Activated naive CD4-positive, alpha-beta T cell treated with anti-CD3 and anti-CD28 coated beads, Interleukin-2, amount 50 U/mL, for 72 hours (primary cell): Measurements from ENCODE around the gene WIPF3. TPM values are rescaled to one million over a fixed set of nuclear protein-coding genes. Genes with fewer than 3 reads are reported as not detected.

Experiments used
- ATAC-seq, 2 donors: fragments of 150-1000 bp; cut with Tn5 transposase; 2 replicates each; pipeline ENCODE4 v1.10.0; 2021; ENCODE audit warnings: mild to moderate bottlenecking in 2 of 2, moderate library complexity in 2 of 2
- DNase-seq, 2 donors: peaks; one replicate each; pipeline ENCODE4 v3.0.0; 2021 to 2022; ENCODE audit warnings: low spot score in 2 of 2
- H3K27ac Mint-ChIP-seq, 2 donors: one replicate each; pipeline ENCODE4 v1.8.0; 2022; ENCODE audit warnings: mild to moderate bottlenecking in 2 of 2, mixed read lengths in 2 of 2
- H3K36me3 Mint-ChIP-seq, 2 donors: one replicate each; pipeline ENCODE4 v1.8.0; 2022; ENCODE audit warnings: mixed read lengths in 2 of 2
- H3K9me3 Mint-ChIP-seq, 2 donors: one replicate each; pipeline ENCODE4 v1.8.0; 2022; ENCODE audit warnings: mixed read lengths in 2 of 2
- total RNA-seq, 2 donors: library from RNA; stranded (reverse); gene quantifications; one replicate each; pipeline ENCODE4 v1.2.3, GENCODE V29; 2022

Gene WIPF3
- total RNA-seq, 2 donors from 2014 or later, result not detected

GRCh38 chr7:29906200-29907022, 100.1 kb downstream of the WIPF3 start:
- no peak for ATAC-seq

GRCh38 chr7:29914180-29914579, 107.9 kb downstream of the WIPF3 start:
- no peak for ATAC-seq
- no peak for DNase-seq
- Mint-ChIP-seq H3K36me3 (no peaks in the 10 kb centered on the region), H3K27ac (no peak overlapping the region), H3K9me3 (no peaks in the 10 kb centered on the region)

More at GRCh38 chr7:29906200-29907022, 100.1 kb downstream of the WIPF3 start:
- Mint-ChIP-seq H3K9me3 (peaks cover 17 to 21% of the 10 kb centered on the region in 2 donors), H3K27ac (no peak overlapping the region), H3K36me3 (peaks cover 20 to 22% of the 10 kb centered on the region in 2 donors)
- no peak for DNase-seq

GRCh38 chr7:29915481-29916215, 109.3 kb downstream of the WIPF3 start:
- Mint-ChIP-seq H3K36me3 (no peaks in the 10 kb centered on the region), H3K27ac (no peak overlapping the region), H3K9me3 (no peaks in the 10 kb centered on the region)
- ATAC-seq (no peak), DNase-seq (no peak)

GRCh38 chr7:29917641-29918040, 111.3 kb downstream of the WIPF3 start:
- Mint-ChIP-seq H3K36me3 (no peaks in the 10 kb centered on the region), H3K9me3 (no peaks in the 10 kb centered on the region), H3K27ac (peak overlapping the region in 1 of 2 donors; percentile 12)
- ATAC-seq (no peak), DNase-seq (no peak)

- ATAC-seq, result no peak
- no peaks in the 10 kb centered on the region for H3K36me3 Mint-ChIP-seq
- no peak for DNase-seq
- no peaks in the 10 kb centered on the region for H3K9me3 Mint-ChIP-seq
- H3K27ac Mint-ChIP-seq, result no peak overlapping the region
These were observed 112.5 kb downstream of the WIPF3 start for GRCh38 chr7:29918850-29919249.

GRCh38 chr7:29919790-29920189, 113.5 kb downstream of the WIPF3 start:
- no peak for ATAC-seq
- Mint-ChIP-seq H3K9me3 (no peaks in the 10 kb centered on the region), H3K36me3 (no peaks in the 10 kb centered on the region), H3K27ac (no peak overlapping the region)
- no peak for DNase-seq

- no peaks in the 10 kb centered on the region for H3K36me3 Mint-ChIP-seq
- ATAC-seq, result no peak
These were observed 114.2 kb downstream of the WIPF3 start for GRCh38 chr7:29920491-29920890.

GRCh38 chr7:29921404-29922010, 115.2 kb downstream of the WIPF3 start:
- DNase-seq, result peak in 1 of 2 donors; percentile 47
- H3K9me3 Mint-ChIP-seq, result no peaks in the 10 kb centered on the region
- ATAC-seq, result peak; percentile 75 to 79
- no peak overlapping the region for H3K27ac Mint-ChIP-seq
- no peaks in the 10 kb centered on the region for H3K36me3 Mint-ChIP-seq

More at GRCh38 chr7:29920491-29920890, 114.2 kb downstream of the WIPF3 start:
- DNase-seq, result no peak
- Mint-ChIP-seq H3K9me3 (no peaks in the 10 kb centered on the region), H3K27ac (no peak overlapping the region)

GRCh38 chr7:29922921-29923700, 116.8 kb downstream of the WIPF3 start:
- Mint-ChIP-seq H3K36me3 (no peaks in the 10 kb centered on the region), H3K27ac (peak overlapping the region in 1 of 2 donors; percentile 55)
- ATAC-seq, result no peak

GRCh38 chr7:29924006-29924405, 117.7 kb downstream of the WIPF3 start:
- DNase-seq (no peak), ATAC-seq (no peak)
- Mint-ChIP-seq H3K27ac (no peak overlapping the region), H3K9me3 (no peaks in the 10 kb centered on the region), H3K36me3 (no peaks in the 10 kb centered on the region)

More at GRCh38 chr7:29922921-29923700, 116.8 kb downstream of the WIPF3 start:
- no peaks in the 10 kb centered on the region for H3K9me3 Mint-ChIP-seq
- no peak for DNase-seq

GRCh38 chr7:29924684-29925083, 118.4 kb downstream of the WIPF3 start:
- ATAC-seq (peak in 1 of 2 donors; percentile 83), DNase-seq (no peak)
- no peak overlapping the region for H3K27ac Mint-ChIP-seq
- no peaks in the 10 kb centered on the region for H3K9me3 Mint-ChIP-seq
- no peaks in the 10 kb centered on the region for H3K36me3 Mint-ChIP-seq

- H3K9me3 Mint-ChIP-seq, result no peaks in the 10 kb centered on the region
- no peak for DNase-seq
- H3K27ac Mint-ChIP-seq, result no peak overlapping the region
- no peaks in the 10 kb centered on the region for H3K36me3 Mint-ChIP-seq
- ATAC-seq, result no peak
These were observed 119.9 kb downstream of the WIPF3 start for GRCh38 chr7:29926216-29926615.

- Mint-ChIP-seq H3K27ac (no peak overlapping the region), H3K36me3 (no peaks in the 10 kb centered on the region), H3K9me3 (no peaks in the 10 kb centered on the region)
- no peak for ATAC-seq
- DNase-seq, result no peak
These were observed 120.4 kb downstream of the WIPF3 start for GRCh38 chr7:29926741-29927140.

GRCh38 chr7:29929018-29929807, 122.9 kb downstream of the WIPF3 start:
- no peak for ATAC-seq

GRCh38 chr7:29935111-29935510, 128.8 kb downstream of the WIPF3 start:
- Mint-ChIP-seq H3K9me3 (no peaks in the 10 kb centered on the region), H3K36me3 (no peaks in the 10 kb centered on the region), H3K27ac (no peak overlapping the region)
- DNase-seq (no peak), ATAC-seq (no peak)

More at GRCh38 chr7:29929018-29929807, 122.9 kb downstream of the WIPF3 start:
- Mint-ChIP-seq H3K27ac (no peak overlapping the region), H3K36me3 (no peaks in the 10 kb centered on the region), H3K9me3 (no peaks in the 10 kb centered on the region)
- DNase-seq, result no peak

- no peak for ATAC-seq
- no peaks in the 10 kb centered on the region for H3K36me3 Mint-ChIP-seq
- no peaks in the 10 kb centered on the region for H3K9me3 Mint-ChIP-seq
- no peak for DNase-seq
- H3K27ac Mint-ChIP-seq, result no peak overlapping the region
These were observed 130.8 kb downstream of the WIPF3 start for GRCh38 chr7:29937132-29937531.
